ENCODE results near the gene LPCAT4.
"Not testable (repeated sequence)": the region's sequence is repeated elsewhere in the genome, so short reads cannot be mapped to it uniquely, and the experiment has no call there.

Gene LPCAT4, protein sequence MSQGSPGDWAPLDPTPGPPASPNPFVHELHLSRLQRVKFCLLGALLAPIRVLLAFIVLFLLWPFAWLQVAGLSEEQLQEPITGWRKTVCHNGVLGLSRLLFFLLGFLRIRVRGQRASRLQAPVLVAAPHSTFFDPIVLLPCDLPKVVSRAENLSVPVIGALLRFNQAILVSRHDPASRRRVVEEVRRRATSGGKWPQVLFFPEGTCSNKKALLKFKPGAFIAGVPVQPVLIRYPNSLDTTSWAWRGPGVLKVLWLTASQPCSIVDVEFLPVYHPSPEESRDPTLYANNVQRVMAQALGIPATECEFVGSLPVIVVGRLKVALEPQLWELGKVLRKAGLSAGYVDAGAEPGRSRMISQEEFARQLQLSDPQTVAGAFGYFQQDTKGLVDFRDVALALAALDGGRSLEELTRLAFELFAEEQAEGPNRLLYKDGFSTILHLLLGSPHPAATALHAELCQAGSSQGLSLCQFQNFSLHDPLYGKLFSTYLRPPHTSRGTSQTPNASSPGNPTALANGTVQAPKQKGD

DNA sequence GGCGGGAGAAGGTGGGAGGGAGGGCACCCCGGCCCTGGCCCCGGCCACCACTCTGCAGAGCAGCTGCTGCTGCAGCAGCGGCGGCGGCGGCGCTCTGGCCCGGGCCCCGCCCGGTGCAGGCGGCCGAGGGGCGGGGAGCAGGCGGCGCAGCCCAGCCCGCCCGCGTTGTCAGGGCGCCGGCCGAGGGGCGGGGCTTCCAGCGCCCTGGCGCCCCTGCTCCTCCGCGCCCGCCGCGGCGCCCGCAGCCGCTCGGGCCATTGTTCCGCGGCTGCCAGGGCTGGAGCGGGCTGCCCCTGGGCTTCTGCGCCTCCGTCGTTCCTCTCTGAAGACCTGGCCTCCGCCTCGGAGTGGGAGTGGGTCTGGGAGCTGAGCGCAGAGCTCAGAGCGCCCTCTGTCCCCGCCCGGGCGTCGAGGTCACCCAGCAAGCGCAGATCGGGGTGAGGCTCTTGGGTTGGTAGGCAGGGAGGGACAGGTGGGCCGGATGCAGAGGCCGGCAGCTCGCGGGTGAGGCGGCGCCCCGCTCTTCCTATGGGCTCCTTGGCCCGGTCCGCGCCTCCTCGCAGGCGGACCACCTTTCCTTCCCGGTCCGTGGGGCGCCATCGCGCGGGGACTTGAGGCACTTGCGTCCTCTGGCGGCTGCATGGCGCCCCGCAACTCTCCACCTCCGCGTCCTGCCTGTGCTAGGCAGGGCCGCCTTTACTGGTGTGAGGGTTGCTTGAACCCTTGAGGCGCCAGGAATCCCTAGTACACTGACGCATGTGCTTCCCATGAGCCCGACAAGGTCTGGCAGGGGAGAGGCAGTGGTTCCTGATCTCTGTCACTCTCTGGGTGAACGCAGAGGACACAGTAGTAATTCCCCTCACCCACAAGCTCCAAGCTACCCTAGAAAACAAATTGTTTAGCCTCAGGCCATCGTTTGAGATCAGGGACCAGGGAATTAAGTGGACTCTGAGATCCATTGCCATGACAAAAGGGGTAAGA is at the start of gene LPCAT4:
LPCAT4 (minus strand) TSS at position 96 of the 981 bp plus-strand sequence. CDS start 96 bp downstream, outside the sequence.
- FAIRE-seq, result no peak

DNA sequence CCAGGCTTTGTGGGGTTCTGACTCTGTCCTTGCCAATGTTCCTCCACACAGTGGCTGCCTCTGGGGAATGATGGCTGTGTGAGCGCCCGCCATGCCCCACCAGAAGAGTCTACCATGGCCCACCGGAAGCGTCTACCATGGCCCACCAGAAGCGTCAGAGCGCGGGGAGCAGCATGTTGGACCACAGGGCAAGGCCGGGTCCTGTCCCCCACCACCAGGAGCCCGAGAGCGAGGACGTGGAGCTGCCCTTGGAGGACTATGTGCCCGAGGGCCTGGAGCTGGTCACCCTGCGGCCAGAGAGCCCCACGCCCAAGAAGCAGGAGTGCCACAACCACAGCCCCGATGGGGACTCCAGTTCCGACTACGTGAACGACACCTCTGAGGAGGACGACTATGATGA is 42.5 kb upstream of the LPCAT4 start:
- not testable (repeated sequence) for FAIRE-seq

DNA sequence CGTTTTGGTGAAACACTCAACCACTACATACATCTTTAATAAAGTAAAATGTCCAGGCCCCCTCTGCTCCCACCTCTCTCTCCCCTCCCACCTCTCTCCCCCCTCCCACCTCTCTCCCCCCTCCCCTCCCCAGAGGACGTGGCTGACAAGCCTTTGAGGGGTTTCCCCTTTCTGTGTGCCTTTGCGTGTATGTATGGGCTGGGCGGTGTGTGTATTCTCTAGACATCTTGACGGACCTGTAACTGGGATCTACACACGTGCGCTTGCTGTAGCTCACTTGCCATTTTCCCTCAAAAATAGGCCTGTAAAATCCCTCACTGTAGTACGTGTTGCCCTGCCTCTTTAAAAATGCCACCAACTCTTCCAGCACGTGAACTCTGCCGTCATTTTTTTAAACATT is 42.0 kb upstream of the LPCAT4 start:
- FAIRE-seq, result not testable (repeated sequence)

DNA sequence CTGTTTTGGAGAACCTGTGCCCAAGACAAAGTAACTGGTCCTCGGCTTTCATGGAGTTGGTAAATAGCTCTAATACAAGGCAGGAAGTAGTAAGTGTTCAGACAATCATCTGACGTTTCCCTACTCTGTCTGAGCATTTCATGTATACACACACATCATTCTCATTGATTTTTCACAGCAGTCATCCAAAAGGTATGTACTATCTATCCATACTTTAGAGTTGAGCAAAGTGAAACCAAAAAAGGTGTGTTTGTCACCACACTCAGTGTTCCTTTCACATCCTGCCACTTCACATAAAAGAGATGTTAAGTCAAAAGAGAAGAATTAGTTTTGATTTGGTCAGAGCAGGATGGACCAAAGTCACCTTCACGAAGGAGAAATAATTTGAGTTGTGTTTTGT is 36.9 kb upstream of the LPCAT4 start:
- not testable (repeated sequence) for FAIRE-seq

DNA sequence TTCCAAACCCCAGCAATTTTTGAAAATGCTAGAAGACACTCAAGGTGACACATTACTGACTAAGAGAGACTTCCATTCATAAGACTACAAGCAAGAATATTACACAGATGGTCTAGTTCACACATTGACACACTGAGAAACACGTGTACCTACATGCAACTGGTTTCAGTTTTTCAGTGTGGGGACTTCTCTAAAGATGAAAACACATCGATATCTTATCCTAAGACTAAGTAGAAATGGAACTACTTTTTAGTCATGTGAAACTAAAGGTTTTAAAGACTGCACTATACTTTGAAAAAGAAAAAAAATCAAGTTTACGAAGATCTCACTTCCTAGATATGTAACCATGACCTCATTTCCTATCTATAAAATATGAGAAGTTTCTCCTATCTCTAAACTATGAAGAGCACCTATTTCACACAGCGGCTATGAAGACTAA is 36.2 kb upstream of the LPCAT4 start:
- FAIRE-seq, result not testable (repeated sequence)

DNA sequence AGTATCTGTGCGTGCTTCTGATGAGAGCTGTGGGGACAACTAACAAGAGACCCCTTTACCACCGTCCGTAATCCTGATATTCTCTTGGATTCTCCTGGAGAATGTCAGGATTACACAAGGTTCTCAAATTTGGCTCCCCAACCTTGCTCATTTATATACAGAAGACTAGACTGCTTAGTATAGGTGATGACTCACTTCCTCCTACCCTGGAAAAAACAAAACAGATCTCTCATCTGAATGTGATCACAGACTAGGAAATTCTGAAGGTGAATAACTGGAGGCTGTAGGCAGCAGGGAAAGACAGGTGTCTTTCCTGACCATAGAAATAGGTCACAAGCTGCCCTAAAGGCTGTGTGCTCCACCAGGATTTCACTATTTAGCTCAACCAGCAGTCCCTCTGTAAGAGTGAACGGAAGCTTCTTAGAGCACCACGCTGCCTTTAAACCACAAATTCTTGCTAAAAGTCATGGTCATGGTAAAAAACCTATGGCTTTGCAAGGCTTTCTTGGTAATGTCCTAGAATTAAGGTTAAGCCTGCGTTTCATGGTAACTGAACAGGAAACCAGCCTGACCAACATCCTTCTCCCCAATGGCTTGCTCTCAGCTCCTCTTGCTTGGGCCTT is 30.8 kb upstream of the LPCAT4 start:
- FAIRE-seq, result not testable (repeated sequence)

DNA sequence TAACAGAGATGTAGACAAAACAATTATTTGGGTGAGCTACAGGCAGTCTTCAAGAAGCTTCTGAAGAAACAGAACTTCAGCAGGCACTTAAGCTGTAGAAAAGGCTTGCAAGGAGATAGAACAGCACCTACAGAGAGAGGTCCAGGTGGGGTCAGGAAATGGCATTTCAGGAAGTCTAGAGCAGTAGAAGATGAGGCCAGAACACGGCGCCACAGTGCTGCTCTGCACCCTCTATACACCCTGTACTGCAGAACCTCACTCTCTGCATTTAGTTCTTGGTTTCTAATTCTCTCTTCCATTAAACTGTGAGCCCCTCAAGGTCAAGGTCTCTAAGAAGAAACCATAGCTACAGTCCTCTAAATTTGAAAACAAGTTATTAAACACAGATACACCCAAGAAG is 26.0 kb upstream of the LPCAT4 start:
- FAIRE-seq, result not testable (repeated sequence)

DNA sequence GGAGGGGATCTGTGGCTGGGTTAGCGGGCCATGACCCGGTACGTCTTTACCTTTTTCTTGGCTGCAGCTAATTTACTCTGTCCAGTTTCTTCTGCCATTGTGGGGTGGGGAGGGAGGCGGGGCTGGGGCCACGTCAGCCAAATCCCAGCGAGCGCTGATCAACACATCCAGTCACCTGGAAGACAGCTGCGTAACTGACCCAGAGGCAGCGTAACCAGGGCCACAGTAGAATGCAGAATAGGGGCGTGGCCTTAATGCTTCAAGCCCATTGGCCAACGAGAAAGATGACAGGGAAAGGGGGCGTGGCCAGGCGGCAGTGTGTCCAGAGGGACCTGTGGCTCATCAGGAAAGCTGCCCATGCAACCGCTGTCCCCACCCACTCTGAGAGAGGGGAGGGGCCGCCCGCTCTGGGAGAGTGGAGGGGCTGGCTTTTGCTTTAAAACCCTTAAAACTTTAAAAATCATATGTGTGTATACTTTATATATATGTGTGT is 22.6 kb upstream of the LPCAT4 start:
- not testable (repeated sequence) for FAIRE-seq

DNA sequence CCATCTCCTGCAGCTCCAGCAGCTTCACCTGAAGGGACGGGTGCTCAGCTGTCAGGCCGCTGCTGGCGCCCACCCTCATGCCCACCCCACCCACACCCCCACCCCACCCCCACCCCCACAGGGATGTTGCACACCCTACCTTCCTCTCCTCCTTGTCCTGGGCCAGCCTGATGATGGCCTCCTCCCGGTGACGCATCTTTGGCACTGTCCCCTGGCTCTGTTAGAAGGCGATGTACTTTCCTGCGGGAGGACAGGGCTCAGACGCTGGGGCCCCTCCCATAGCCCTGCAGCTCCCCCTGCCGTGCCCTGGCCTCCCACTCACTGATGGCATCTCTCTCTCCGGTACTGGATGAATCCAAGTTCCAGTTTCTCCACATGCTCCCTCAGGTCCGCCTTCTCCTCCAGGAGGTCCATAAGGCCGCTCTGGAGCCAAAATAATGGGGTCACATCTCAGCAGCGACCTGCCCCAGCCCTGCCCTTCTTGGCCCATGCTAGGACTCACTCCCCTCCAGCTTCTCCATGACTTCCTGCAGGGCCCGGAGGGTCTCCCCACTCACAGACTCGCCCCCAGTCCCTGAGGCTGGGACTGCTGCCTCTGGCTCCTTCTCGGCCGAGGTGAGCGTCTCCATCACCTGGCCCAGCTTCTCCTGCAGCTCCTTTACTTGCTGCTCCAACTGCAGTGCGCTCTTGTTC is 15.0 kb upstream of the LPCAT4 start:
- FAIRE-seq, result not testable (repeated sequence)

DNA sequence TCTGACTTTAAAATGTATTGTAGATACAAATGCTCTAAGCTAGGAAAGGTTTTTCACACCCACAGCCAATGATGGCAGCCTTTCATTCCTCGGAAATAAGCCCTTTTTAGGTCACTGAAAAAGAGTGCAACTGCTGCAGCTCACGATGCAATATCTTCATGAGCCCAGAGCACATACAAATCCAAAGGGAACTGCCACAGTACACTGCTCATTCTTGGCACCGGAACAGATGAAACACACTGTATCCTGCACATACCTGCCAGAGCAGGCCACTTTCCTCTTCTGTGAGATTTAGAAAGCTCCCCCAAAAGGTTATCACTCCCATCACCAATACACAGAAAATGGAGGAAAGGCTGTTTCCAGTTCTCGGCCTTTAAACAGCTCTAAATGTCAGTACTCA is 13.5 kb upstream of the LPCAT4 start:
- FAIRE-seq, result not testable (repeated sequence)

DNA sequence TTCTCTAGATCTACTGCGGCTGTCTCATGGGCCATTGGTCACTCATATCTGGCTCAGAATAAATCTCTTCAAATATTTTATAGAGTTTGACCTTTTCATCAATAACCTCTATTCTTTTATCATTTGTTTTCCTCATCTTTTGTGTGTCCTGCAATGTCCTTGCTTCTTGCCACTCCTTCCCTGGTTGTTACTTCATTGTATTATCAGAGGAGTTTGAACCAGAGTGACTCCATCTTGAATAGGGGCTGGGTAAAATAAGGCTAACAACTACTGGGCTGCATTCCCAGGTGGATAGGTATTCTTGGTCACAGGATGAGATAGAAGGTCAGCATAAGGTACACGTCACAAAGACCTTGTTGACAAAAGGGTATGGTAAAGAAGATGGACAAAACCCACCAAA is 9.9 kb upstream of the LPCAT4 start:
- FAIRE-seq, result no peak

DNA sequence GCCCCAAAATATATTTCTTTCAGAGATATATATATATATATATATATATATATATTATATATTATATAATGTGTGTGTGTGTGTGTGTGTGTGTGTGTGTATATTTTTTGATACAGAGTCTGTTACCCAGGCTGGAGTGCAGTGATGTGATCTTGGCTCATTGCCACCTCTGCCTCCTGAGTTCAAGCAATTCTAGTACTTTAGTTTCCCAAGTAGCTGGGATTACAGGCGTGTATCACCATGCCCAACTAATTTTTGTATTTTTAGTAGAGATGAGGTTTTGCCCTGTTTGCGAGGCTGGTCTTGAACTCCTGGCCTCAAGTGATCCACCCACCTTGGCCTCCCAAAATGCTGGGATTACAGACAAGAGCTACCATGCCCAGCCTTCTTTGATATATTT is 8.5 kb upstream of the LPCAT4 start:
- FAIRE-seq, result not testable (repeated sequence)

DNA sequence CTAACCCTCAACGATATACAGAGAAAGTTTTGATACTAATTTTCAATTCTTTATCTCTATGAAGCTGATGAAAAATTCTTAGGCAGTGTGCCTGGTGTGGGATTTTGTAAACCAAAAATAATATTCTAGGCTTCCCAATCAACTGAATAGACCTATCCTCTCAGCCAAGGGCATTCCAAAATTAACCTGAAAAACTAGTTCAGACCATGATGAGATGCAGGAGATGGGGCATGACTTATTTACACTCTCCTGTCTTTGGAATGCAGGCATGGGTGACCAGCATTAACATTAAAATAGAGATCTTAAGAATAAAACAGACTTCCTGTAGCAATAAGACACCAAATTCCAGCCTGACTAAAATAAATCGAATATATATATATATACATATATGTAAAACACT is 7.8 kb upstream of the LPCAT4 start:
- FAIRE-seq, result no peak

DNA sequence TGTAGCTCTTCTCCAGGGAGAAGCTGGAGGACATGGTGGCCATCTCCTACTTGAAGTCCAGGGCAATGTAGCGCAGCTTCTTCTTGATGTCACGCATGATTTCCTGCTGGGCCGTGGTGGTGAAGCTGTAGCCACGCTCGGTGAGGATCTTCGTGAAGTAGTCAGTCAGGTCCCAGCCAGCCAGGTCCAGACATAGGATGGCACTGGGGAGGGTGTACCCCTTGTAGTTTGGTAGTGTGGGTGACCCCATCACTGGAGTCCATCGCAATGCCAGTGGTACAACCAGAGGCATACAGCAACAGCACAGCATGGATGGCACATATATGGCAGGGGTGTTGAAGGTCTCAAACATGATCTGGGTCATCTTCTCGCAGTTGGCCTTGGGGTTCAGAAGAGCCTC is 7.0 kb upstream of the LPCAT4 start:
- no peak for FAIRE-seq

DNA sequence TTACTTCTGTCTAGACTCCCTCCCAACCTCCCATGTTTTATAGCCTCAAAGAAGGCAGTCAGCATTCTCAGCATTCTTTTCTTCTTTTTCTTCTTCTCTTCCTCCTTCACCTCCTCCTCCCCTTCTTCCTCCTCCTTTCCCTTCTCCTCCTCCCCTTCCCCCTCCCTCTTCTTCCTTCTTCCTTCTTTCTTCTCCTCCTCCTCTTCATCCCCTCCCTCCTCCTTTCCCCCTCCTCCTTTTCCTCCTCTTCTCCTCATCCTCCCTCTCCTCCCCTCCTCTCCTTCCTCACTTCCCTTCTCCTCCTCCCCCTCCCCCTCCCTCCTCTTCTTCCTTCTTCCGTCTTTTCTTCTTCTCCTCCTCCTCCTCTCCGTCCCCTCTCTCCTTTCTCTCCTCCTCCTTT is 3.6 kb upstream of the LPCAT4 start:
- FAIRE-seq, result no peak

DNA sequence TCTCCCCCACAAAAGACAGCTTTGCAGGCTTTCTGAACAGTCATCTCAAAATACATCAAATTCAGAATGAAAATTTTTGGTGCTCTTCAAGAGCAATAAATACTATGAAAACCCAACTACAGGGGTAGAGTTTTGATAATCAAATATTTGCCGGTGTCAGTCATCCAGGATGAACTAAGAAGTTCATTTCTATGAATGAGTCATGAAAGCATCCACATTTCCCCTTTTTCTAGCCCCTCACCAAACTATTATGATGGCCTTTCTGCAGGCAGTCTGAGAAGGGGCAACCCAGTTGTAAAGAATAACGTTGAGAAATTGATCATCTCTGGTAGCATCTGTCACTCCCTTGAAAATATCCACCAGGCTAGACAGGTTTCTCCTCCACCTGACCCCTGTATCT is 3.1 kb upstream of the LPCAT4 start:
- FAIRE-seq, result no peak

DNA sequence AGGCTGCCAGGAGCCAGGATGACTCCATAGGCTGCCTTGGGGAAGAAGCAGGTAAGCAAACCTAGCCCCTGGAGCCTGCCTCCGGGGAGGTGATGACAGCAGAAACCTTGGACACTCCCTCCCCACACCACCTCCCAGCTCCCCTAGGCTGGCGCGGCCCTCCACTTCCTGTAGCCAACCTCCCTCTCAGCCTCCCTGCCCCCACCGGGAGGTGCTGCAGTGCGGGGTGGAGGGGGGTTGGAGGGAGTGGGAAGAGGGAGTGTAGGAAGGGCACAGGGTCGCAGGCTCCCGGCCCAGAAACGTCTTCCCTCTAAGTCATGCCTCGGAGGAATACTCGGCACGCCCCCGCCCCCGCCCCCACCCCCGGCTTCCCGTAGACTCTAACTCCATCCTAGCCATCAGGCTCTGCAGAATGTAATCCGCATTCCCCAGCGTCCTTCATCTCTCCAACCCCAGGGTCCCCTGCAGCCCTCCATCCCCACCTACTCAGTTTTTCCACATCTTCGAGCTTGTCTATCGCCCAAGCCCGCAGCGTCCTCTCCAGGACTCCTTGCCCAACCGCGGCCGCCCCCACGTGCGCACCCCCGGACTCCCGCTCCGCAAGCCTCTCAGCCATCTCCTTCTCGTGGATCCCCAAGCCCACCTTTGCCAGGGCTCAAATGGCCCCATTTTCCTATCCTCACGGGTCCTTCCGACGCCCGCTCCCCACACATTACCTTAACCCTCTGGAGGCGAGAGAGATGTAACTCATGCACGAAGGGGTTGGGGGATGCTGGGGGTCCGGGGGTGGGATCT is 528 bp downstream of the LPCAT4 start:
- FAIRE-seq, result no peak

DNA sequence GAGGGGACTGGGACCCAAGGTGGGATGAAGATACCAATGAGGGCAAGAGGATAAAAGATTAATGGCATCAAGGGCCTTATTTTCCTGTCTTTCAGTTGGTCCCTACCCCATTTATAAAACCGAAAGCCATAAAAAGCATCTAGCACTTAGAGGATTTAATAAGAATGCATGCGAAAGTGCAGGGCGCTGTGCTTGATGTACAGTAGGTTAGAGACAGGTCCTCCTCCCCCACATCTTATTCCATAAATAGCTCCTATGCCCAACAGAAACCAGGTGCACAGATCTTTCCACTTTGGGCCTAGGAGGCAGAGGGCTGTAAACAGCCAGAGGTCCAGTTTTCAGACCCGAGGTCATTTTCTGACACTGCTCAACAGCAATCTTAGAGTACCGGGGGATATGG is 1.2 kb downstream of the LPCAT4 start:
- no peak for FAIRE-seq

DNA sequence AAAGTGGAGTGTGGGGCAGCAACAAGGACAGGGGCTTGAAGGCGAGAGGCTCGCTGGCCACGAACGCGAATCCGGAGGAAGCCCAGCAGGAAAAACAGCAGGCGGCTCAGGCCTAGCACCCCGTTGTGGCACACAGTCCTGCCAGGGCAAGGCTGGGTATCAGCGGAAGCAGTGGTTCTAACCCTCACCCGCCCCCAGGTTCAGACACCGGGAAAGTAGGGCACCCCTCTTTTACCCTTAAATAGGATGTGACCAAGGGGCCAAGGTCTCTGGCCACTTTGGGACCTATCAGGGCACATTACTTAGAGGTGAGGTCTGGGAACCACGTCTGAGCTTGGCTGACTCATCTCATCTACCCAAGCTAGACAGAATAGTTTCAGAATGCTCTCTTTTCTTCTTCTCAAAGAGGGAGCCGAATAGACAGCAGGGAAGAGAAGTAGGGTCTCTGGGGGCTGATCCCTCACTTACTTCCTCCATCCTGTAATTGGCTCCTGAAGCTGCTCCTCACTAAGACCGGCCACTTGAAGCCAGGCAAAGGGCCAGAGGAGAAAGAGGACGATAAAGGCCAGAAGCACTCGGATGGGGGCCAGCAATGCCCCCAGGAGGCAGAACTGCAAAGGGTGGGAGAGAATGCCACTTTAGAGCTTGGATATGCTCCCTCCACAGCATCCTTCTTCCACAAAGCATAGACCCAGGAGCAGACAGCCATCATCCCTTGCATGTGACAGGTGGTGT is 1.7 kb downstream of the LPCAT4 start:
- no peak for FAIRE-seq

DNA sequence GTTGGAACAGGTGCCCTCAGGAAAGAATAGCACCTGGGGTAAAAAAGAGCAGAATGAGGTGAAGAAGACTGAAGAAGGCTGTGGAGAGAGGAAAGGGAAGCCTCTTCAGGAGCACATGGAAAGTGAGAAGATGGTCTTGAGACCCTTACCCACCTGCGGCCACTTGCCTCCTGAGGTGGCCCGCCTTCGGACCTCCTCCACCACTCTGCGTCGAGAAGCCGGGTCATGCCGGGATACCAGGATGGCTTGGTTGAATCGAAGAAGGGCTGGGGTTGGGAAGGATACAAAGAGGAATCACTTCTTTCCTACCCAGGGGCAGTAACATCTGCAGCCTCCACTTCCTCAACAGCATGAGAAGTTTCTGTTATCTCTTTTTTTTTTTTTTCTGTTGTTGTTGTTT is 3.0 kb downstream of the LPCAT4 start:
- no peak for FAIRE-seq
